A549 treated with Hydrocortisone at 1 μM for 4 hours (cell line): Measurements from ENCODE around the gene PHF21B. TPM values are rescaled to one million over a fixed set of nuclear protein-coding genes. Genes with fewer than 3 reads are reported as not detected.

Experiments used
- total RNA-seq: library from RNA; stranded (reverse); fragments of 200-300 nt; extraction: Qiagen RNA extraction; gene quantifications from 5 replicates; pipeline ENCODE4 v1.2.3, GENCODE V29; 2022

Gene PHF21B
- 0.66 to 1.2 TPM (median 0.93 TPM) in 5 replicates for total RNA-seq

GRCh38 chr22:45009606-45010531, at the start of gene PHF21B:
Gene PHF21B, minus strand, starts transcription at chr22:45010005. Its CDS starts 456 bp downstream, at chr22:45009549.

Other genes starting within 250 kb of the PHF21B start
- 25.5 to 33.8 TPM (median 29.4 TPM) in 5 replicates for gene NUP50, start 153.9 kb upstream of the PHF21B start, total RNA-seq
- 67.7 to 79.7 TPM (median 73.3 TPM) in 5 replicates for gene KIAA0930, start 230.9 kb upstream of the PHF21B start, total RNA-seq